Skeletal muscle cell (primary cell): Measurements from ENCODE around the gene YPEL2.
A peak's percentile ranks its signal among the peaks of the same experiment; 100 is the strongest.
"Not testable (repeated sequence)": the region's sequence is repeated elsewhere in the genome, so short reads cannot be mapped to it uniquely, and the experiment has no call there.

Experiments used
- DNase-seq: peaks from one replicate; pipeline ENCODE4 v3.0.0-alpha.2; 2010; ENCODE audit warnings: low read depth
- H3K4me3 ChIP-seq: 2 replicates; pipeline ENCODE4 v1.5.1; 2011; ENCODE audit warnings: low read depth, mild to moderate bottlenecking, control low read depth, low read length, moderate library complexity

Gene YPEL2

DNA sequence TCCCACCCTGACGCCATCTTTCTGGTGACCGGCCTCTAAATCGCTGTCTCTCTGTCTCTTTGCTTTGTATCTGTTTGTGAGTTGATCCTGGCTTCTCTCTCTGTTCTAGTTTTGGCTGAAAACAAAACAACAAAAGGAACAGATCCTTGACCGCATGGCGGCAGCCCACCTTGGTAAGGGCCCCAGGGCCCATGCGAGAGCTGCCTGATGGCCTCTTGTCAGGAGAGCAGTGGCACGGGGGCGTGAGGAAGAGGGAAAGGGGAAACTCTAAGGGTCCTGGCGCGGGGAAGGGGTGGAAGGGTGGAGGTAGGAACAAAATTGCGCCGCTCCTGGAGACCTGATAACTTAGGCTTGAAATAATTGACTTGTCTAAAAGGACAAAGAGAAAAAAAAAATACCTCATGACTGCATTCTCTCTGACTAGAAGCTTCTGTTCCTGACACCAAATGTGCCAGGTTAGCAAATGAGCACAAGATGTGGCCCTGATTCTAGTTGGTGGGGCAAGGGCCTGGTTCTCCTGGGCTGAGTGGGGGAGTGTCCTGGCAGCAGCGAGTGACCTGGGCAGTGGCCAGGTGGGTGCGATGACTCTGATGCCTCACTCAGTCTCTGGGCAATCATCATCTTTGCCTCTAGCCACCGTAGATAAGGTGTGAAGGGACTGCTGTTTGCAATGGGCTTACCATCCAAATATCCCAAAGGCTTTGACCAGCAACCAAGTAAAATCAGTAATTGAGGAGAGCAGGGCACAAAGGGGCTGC lies 66.0 kb downstream of the YPEL2 start:
- H3K4me3 ChIP-seq: no peak overlapping the region
- DNase-seq: no peak

DNA sequence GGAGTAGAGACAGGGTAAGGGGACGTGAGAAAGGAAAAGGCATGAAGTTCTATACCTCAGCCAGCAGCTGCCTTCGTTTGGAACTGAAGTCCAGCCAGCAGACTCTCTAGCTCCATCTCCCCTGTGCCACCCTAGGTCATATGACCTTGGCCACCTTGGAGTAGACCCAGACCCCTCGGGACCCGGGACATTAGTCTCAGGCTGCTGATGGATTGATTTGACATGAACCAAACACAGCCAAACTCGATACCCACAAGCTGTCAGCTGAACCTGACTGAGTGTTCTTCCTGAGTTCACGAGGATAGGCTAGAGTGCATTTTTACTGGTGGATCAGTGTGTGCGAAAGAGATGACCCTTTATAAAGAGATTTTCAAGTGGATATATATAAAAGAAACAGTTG lies 68.5 kb downstream of the YPEL2 start:
- H3K4me3 ChIP-seq: no peak overlapping the region
- DNase-seq: no peak

DNA sequence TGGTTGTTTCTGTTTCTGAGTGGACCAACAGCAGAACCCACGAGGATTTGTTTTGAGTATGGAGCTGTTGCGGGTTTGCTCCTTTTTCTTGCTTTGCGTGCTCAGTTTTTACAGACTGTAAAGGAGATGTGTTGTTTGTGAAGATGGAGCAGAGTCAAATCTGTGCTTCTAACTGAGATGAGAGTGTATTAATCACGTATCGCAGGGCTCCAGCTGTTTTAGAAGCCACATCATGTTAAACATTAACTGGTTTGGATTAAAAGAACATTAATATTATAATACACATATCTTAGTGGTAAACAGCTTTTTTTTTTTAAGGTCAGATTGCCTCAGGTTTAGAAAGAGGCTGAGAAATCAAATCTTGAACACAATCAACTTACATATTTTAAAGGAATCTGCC lies 69.4 kb downstream of the YPEL2 start:
- H3K4me3 ChIP-seq: no peak overlapping the region
- DNase-seq: no peak

DNA sequence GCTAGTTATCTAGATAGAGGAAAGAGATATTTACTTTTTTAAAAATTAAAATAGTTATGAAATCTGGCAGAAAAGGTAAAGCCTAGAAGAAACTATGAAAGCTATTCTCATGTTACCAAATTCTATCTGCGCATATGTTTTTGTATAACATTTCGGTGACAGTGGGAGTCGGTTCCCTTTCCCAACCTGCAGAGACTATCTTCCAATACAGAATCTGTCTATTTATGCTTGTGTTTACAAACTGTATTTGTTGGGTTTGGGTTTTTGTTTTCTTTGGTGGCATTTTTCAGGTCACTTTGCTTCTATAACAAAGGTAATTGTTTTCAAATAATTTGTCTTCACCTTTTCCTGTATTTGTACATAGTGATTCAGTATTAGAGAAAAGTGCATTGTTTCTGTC lies 69.8 kb downstream of the YPEL2 start:
- H3K4me3 ChIP-seq: no peak overlapping the region
- DNase-seq: no peak

DNA sequence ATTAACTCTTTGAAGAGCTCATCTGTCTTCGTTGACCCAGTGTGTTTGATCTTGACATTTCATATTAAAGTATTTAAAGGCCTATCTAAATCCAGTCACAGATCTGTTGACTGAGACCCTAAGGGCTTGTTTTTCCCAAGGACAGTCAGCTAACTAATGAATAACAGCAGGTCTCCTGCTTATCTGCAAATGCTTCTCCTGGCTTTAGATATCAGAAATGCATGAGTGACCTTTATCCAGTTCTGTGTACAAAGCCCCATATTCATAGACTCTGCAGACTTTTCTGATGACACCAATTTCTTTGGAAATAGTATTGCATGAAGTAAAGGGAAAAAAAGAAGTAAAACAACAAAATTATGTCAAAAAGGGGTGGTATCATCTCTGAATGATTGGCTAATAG lies 70.3 kb downstream of the YPEL2 start:
- no peak overlapping the region for H3K4me3 ChIP-seq

DNA sequence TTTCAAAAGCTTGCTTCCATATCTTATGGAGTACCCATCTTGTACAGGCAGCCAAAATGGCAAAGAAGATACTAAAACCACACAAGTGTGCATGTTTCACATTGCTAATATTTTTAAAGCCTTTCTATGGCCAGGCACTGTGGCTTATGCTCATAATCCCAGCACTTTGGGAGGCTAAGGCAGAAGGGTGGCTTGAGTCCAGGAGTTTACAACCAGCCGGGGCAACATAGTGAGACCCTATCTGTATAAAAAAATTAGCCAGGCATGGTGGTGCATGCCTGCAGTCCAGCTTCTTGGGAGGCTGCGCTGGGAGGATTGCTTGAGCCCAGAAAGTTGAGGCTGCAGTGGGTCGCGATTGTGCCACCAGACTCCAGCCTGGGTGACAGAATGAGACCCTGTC lies 71.3 kb downstream of the YPEL2 start:
- no peak overlapping the region for H3K4me3 ChIP-seq

More for the DNA sequence above, 70.3 kb downstream of the YPEL2 start:
- DNase-seq: no peak

DNA sequence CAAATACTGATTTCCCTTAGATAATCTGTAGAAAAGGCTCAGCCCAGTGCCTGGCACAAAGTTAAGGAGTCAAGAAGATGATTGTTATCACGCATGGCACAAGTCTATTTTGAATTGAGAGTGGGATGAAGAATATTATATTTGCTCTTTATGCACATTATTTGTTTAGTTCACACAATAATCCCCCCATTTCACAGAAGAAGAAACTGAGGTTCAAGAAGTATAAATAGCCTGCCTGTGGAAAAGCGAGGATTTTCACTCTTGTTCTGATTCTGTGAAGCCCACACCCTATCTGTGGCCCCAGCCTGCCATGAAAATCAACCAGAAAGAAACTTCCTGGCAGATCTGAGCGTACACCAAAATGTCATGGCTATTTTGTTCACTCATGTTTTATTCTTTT lies 73.0 kb downstream of the YPEL2 start:
- no peak for DNase-seq
- no peak overlapping the region for H3K4me3 ChIP-seq

More for the DNA sequence above, 71.3 kb downstream of the YPEL2 start:
- no peak for DNase-seq

DNA sequence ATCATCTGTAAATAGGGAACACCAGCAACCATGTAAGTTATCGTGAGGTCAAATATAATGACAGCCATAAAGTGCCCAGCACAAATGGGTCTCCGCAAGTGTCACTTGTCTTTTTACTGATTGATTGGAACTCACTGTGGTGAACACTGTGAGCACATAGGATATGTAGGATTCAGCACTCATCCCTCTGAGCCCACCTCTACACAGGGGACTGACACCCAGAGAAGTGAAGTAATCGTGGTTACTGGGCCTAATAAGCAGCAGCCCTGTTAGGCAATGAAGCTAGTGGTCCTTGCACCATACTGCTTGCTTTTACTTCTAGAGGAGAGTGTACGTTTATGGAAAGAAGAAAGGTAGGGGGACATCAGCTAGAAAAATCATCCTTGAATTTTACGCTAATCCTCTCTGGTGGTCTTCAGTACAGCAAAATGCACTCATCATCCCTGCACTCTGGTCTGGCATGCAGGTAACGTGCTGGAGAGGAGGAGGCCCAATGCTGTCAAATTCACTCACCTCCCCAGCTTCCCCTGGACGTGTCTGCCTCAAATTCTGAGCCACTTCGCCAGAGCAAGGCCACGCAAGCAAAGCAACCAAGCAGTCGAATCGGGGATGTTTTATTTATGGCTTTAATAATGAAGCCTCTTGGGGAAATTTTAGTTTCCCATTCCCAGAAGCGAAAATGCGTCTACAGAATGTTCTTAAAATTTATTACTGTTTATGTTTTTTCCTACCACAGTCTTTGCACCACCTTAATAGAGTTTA lies 74.7 kb downstream of the YPEL2 start:
- no peak for DNase-seq
- H3K4me3 ChIP-seq: no peak overlapping the region

DNA sequence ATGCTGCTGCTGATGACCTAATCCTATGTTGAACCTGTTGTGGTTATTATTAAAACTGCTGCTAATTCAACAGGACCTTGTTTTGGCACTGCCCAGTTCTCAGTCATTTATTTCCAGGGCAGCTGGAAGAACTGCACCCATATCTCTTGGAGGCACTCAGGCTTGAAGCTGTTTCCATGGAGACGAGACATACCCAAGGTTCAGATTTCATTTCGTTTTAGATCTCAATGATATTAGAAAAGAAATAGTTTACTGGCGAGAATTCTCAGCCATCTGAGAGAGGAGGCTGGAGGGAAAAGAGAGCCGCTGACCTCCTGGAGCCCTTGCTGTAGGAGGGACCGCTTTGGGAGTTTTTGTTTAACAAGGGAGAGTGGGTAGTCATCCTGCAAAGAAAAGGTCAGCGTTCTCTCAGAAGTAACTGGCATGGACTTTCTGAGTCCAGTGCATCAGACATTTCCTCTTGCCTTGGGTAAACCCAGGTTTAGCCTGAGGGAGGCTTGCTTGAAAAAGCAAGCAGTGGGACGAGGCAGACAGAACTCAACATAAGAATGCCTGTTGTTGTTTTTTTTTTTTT lies 75.4 kb downstream of the YPEL2 start:
- H3K4me3 ChIP-seq: no peak overlapping the region
- DNase-seq: peak; percentile 36

DNA sequence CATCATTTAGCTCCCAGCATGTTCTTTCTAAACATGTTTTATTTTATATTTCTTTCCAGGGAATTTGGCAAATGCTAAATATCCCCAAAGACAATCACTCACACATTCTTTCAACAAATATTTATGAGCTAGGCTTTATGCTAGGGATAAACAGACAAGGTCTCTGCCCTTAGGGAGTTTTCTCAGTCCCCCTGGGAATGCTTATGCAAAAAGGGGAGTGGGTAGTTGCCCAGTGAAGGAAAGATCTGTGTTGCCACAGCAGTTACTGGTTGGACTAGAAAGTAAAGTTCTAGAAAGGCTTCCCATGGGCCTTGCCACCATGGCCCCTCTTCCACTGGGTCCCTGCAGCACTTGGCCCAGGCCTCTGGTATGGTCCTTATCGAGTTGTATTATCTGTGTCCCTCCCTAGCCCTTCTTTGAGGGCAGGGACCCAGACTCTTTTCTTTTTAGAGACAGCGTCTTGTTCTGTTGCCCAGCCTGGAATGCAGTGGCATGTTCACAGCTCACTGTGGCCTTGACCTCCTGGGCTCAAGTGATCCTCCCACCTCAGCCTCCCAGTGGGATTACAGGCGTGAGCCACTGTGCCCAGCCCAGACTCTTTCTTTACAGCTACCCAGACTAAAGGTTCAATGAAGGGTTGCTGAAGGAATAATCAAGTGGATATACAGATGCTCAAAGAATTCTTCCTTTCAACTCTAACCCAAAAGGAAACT lies 78.0 kb downstream of the YPEL2 start:
- no peak overlapping the region for H3K4me3 ChIP-seq
- no peak for DNase-seq

DNA sequence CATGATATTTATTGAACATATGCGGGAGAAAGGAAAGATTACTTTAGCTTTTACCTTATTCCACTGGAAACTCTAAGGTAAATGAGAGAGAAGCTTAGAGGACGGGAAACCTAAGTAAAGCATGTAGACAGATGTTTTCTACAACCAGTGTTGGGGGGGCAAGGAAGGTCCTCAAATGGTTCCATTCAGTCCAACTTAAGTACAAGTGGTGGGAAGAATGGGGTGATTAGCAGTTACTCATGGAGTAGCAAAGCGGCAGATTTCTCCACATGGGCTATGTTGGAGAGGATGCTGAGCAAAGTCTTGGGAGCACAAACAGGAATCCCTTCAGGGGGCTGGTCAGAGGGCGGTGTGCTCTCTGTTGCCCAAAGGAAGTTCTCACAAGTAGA lies 78.6 kb downstream of the YPEL2 start:
- no peak overlapping the region for H3K4me3 ChIP-seq
- DNase-seq: no peak

DNA sequence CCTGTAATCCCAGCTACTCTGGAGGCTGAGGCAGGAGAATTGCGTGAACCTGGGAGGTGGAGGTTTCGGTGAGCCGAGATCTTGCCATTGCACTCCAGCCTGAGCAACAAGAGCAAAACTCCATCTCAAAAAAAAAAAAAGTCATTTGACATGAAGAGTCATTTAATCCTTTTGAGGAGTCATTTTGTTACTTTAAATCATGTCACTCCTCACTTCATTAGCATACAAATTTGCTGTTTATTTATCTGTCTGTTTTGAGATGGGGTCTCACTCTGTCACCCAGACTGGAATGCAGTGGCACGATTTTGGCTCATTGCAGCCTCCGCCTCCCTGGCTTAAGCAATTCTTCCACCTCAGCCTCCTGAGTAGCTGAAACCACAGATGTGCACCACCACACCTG lies 81.0 kb downstream of the YPEL2 start:
- not testable (repeated sequence) for H3K4me3 ChIP-seq, DNase-seq

DNA sequence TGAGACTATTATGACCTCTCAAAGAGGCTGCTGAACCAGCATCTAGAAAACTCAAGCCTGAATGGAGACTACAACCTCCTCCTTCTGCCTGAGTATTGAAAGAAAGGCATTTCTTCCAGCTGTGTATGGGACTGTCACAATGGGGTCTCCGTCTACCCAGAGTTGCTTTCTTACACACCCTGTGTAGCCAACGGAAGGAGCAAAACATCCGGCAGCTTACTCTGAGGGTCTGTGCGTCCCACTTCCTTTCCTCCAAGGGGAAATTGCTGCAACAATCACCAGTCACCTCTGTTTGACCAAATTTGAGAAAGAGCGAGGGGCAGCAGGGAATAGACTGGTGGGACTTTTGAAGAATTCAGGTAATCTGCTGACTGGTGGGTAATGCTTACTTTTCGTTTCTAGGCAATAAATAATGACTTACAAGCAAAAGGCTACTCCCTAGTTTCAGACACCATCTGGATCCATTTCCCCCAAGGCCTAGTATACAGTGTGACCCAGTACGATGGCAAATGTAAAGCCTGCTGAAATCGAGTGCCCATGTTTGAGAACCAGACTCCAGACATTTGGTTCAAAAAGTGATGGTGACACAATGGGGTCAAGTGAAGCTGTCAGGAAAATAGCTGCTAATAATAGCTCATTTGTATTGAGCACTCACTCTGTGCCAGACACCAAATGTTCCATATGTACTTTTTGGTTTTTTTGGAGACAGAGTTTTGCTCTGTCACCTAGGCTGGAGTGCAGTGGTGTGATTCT lies 81.7 kb downstream of the YPEL2 start:
- H3K4me3 ChIP-seq: no peak overlapping the region
- DNase-seq: no peak

DNA sequence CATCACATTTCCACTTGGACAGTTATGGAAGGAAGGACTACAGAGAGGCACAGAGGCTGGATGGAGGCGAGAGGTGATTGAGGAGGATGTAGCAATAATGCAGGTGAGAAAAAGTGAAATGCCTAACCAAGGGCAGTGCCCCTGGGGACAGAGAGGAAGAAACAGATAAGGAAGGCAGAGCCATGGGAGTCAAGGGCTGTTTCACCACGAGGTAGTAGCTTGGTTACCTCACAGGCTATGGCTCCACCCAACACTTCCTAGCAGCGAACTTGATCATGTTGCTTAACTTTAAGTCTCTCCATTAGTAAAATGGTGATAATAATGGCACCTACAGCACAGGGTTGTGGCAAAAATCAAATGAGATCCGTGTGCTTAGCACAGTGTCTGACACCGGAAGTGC lies 83.9 kb downstream of the YPEL2 start:
- no peak overlapping the region for H3K4me3 ChIP-seq
- no peak for DNase-seq

DNA sequence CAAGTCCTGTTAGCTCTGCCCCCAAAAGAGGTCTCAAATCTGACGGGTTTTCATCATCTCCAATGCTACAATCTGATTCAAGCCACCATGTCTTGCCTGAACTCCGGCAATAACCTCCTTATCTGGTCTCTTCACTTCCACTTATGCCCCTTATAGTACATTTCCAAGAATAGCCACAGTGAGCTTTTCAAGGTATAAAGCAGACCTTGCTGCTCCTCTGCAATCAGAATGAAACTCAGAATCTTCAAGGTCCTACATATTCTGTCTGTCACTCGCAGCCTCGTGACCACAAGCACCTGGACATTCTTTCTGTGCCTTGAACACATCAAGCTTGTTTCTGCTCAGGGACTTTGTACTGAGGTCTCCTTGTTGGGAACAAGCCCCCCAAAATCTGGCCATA lies 84.7 kb downstream of the YPEL2 start:
- no peak for DNase-seq
- no peak overlapping the region for H3K4me3 ChIP-seq

DNA sequence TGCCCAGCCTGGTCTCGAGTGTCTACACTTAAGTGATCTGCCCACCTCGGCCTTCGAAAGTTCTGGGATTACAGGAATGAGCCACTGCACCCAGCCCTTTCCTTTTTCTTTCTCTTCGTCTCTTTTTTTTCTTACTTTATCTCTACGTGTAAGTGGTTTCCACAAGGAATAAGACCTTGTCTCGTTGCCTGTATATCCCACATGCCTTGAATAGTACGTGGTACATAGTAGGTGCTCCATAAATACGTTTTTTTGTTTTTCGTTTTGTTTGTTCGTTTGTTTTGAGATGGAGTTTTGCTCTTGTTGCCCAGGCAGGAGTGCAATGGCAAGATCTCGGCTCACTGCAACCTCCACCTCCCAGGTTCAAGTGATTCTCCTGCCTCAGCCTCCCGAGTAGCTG lies 86.0 kb downstream of the YPEL2 start:
- DNase-seq: no peak
- no peak overlapping the region for H3K4me3 ChIP-seq

DNA sequence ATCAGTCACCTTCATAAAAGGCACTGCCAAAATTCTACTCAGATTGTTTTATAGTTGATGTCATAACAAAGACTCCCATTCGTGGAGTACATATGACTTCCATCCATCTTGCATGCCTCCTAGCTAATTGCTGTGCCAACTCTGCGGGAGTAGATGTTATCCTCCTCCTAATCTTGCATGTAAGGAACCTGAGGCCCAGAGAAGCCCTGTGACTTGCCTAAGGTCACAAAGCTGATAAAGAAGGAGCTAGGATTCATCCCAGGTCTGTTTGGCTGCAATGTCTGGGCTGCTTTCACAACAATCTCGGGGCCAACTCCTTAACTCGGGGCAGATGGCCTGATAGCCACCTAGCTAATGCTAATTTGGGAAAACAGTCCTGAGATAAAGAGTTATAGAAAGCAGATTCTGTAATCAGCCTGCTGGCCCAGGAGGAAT lies 87.3 kb downstream of the YPEL2 start:
- no peak for DNase-seq
- H3K4me3 ChIP-seq: no peak overlapping the region

DNA sequence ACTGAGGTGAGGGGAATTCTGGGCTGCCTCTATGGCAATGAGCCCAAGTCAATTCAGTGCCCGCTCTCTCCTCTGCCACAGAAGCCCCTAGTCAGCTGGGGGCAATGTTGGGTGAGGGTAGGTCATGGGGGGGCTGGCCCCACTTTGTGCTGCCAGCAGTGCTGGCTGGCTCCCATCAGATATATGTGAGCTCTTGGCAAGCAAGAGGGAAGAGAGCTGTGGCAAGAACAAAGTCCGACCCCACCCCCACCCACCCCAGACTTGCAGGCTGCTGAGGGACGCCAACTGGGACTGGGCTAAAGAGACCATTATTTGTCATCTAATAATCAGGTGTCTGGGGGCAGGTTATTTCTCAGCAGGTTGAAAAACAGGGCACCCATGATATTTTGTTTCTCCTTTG lies 89.4 kb downstream of the YPEL2 start:
- no peak for DNase-seq
- no peak overlapping the region for H3K4me3 ChIP-seq

DNA sequence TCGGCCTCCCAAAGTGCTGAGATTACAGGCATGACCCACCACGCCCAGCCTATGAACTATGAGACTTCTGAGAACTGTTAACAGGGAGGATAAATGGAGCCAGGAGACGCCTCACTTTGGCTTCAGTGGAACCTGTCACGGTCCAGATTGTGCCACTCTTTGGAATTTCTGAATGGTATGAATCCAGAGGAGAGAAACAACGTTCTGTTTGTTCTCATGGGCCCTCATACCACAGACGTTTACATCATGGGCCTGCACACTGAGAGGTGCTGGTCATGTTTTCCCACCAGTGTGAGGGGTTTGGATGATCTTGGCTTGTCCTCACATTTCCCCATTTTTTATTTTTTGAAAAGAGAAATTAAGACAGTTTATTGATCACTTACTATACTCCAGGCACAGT lies 90.3 kb downstream of the YPEL2 start:
- no peak overlapping the region for H3K4me3 ChIP-seq
- no peak for DNase-seq
